Inflammatory macrophage treated with lipopolysaccharide for 4 hours (primary cell): ENCODE results near the gene S100A1.
"Not testable (repeated sequence)": the region's sequence is repeated elsewhere in the genome, so short reads cannot be mapped to it uniquely, and the experiment has no call there.

Experiments used
- DNase-seq: peaks from one replicate; pipeline ENCODE4 v3.0.0-alpha.2; 2020

Gene S100A1

GRCh38 chr1:153659656-153660055 is 31.4 kb downstream of the S100A1 start:
- no peak for DNase-seq

GRCh38 chr1:153661111-153661708 is 33.0 kb downstream of the S100A1 start:
- DNase-seq: no peak

- DNase-seq: no peak
Measured at GRCh38 chr1:153662269-153662668, 34.0 kb downstream of the S100A1 start.

GRCh38 chr1:153663211-153663610 is 35.0 kb downstream of the S100A1 start:
- no peak for DNase-seq

- no peak for DNase-seq
Measured at GRCh38 chr1:153667439-153667838, 39.2 kb downstream of the S100A1 start.

GRCh38 chr1:153668672-153669071 is 40.4 kb downstream of the S100A1 start:
- not testable (repeated sequence) for DNase-seq

- no peak for DNase-seq
Measured at GRCh38 chr1:153669606-153670005, 41.4 kb downstream of the S100A1 start.

GRCh38 chr1:153670257-153670858 is 42.1 kb downstream of the S100A1 start:
- no peak for DNase-seq

- peak; percentile 100 for DNase-seq
Measured at GRCh38 chr1:153670859-153671627, 42.8 kb downstream of the S100A1 start, which contains the start of gene ILF2. Gene ILF2, minus strand, starts transcription at chr1:153670993. Its CDS starts 71 bp downstream, at chr1:153670922.

- peak; percentile 36 for DNase-seq
Measured at GRCh38 chr1:153671628-153672353, 43.6 kb downstream of the S100A1 start.

- no peak for DNase-seq
Measured at GRCh38 chr1:153673511-153673910, 45.3 kb downstream of the S100A1 start.

- DNase-seq: peak; percentile 61
Measured at GRCh38 chr1:153677718-153678518, 49.7 kb downstream of the S100A1 start.

GRCh38 chr1:153678519-153679336 is 50.5 kb downstream of the S100A1 start, which contains the start of gene NPR1:
Gene NPR1, plus strand, starts transcription at chr1:153678688. Its CDS starts 421 bp downstream, at chr1:153679109.
- DNase-seq: no peak

- DNase-seq: peak; percentile 23
Measured at GRCh38 chr1:153679337-153680119, 51.3 kb downstream of the S100A1 start.

GRCh38 chr1:153680120-153680403 is 51.8 kb downstream of the S100A1 start:
- DNase-seq: no peak
